Camera-type eye (tissue), 1 donor: ENCODE results near the gene SIRPB2. TPM values are rescaled to one million over a fixed set of nuclear protein-coding genes. Genes with fewer than 3 reads are reported as not detected.

Experiments
- total RNA-seq: library from RNA; depleted of rRNA; stranded (reverse); fragments of >200 nt; gene quantifications from one replicate; pipeline ENCODE4 v1.2.3, GENCODE V29; 2014

The SIRPB2 gene
- total RNA-seq = 1.2 TPM

GRCh38 chr20:1491281-1491840, at the start of gene SIRPB2:
SIRPB2 (minus strand) TSS chr20:1491420; CDS start chr20:1491359, 61 bp downstream.

GRCh38 chr20:1466211-1467081, 24.8 kb downstream of the SIRPB2 start, which contains the start of gene NSFL1C:
NSFL1C (minus strand) TSS chr20:1466849; CDS start chr20:1466824, 25 bp downstream.

Other genes with a start within 250 kb of the SIRPB2 start
- 9.7 TPM for gene SNPH, start 225.1 kb downstream of the SIRPB2 start, total RNA-seq
- 2.7 TPM for gene SDCBP2, start 162.3 kb downstream of the SIRPB2 start, total RNA-seq
- 73.3 TPM for gene FKBP1A, start 98.4 kb downstream of the SIRPB2 start, total RNA-seq
- gene NSFL1C, start 24.6 kb downstream of the SIRPB2 start, total RNA-seq = 48.7 TPM
- gene SIRPD, start 66.3 kb upstream of the SIRPB2 start, total RNA-seq = not detected
- not detected for gene SIRPB1, start 128.6 kb upstream of the SIRPB2 start, total RNA-seq
- not detected for gene SIRPG, start 166.4 kb upstream of the SIRPB2 start, total RNA-seq